Endothelial cell of umbilical vein (primary cell): ENCODE measurements around the gene ENKUR. TPM values are rescaled to one million over a fixed set of nuclear protein-coding genes. Genes with fewer than 3 reads are reported as not detected.
"Not testable (repeated sequence)": the region's sequence is repeated elsewhere in the genome, so short reads cannot be mapped to it uniquely, and the experiment has no call there.

ENCODE experiments used
- BruUV-seq: library from RNA; stranded (reverse); fragments of 400-500 nt; replicated peaks from 2 replicates; lab custom pipeline; 2021; lab: Mats Ljungman, UMichigan
- CTCF ChIA-PET: fragments of 300-600, 350-600 bp; sonication (Branson Sonifier 250); formaldehyde crosslinking; loops from one replicate; lab custom pipeline; 2021; ENCODE audit warnings: antibody characterized with exemption, inconsistent platforms; lab: Charles Lee
- POLR2A ChIA-PET: fragments of 300-600, 350-600 bp; sonication (Branson Sonifier 250); formaldehyde crosslinking; loops from one replicate; lab custom pipeline; 2021; ENCODE audit warnings: antibody characterized with exemption, inconsistent platforms; lab: Charles Lee
- DNase-seq: peaks from one replicate; pipeline ENCODE4 v3.0.0-alpha.2; 2011; ENCODE audit warnings: low read depth, low spot score
- FAIRE-seq: peaks from 2 replicates; lab custom pipeline; 2011; peaks lifted over from hg19 to GRCh38; lab: Jason Lieb, UNC
- H2AFZ ChIP-seq: 2 replicates; pipeline ENCODE4 v1.6.0; 2012; ENCODE audit warnings: low read depth, low read length, control low read depth, inconsistent platforms
- H3K27ac ChIP-seq: 2 replicates; pipeline ENCODE4 v1.5.1; 2011; ENCODE audit warnings: low read depth, mild to moderate bottlenecking, control low read depth, low read length, moderate library complexity; ENCODE audit not compliant: insufficient read depth
- H3K27me3 ChIP-seq, 2 experiments: 2 replicates each; pipeline versions ENCODE4 v1.6.0 to v1.6.1; 2011; ENCODE audit warnings: low read length in 2 of 2, mixed read lengths in 1 of 2; ENCODE audit not compliant: control insufficient read depth in 2 of 2, insufficient read depth in 2 of 2
- H3K36me3 ChIP-seq, 2 experiments: 2 replicates in 1 of 2; 3 replicates in 1 of 2; pipeline ENCODE4 v1.5.1; 2011; ENCODE audit warnings: low read length in 2 of 2, mild to moderate bottlenecking in 1 of 2, moderate library complexity in 1 of 2; ENCODE audit not compliant: control insufficient read depth in 2 of 2, insufficient read depth in 2 of 2; ENCODE audit errors: extremely low read depth in 1 of 2
- H3K4me1 ChIP-seq: 3 replicates; pipeline ENCODE4 v1.5.1; 2011; ENCODE audit warnings: mild to moderate bottlenecking, low read length; ENCODE audit not compliant: control insufficient read depth, insufficient read depth; ENCODE audit errors: extremely low read depth
- H3K4me2 ChIP-seq: 2 replicates; pipeline ENCODE4 v1.6.1; 2011; ENCODE audit warnings: low read length, control low read depth, mixed read lengths; ENCODE audit not compliant: insufficient read depth
- H3K4me3 ChIP-seq, 3 experiments: fragments of 200-600 bp in 1 of 3; sonication (generic), shearing (Covaris generic) in 1 of 3; replicated peaks in 1 of 3; 2 replicates each; pipeline ENCODE4 v1.5.1; 2011 to 2016; ENCODE audit warnings: control low read depth in 3 of 3, low read length in 3 of 3, mild to moderate bottlenecking in 2 of 3, inconsistent platforms in 1 of 3, low read depth in 1 of 3, moderate library complexity in 1 of 3; ENCODE audit not compliant: insufficient read depth in 1 of 3
- H3K79me2 ChIP-seq: 2 replicates; pipeline ENCODE4 v1.6.0; 2012; ENCODE audit warnings: low read length, inconsistent platforms; ENCODE audit not compliant: control insufficient read depth, insufficient read depth
- H3K9ac ChIP-seq: replicated peaks from 2 replicates; pipeline ENCODE3; 2011; ENCODE audit warnings: low read length, control low read depth; ENCODE audit not compliant: insufficient read depth; ENCODE audit errors: extremely low read depth
- H3K9me1 ChIP-seq: replicated peaks from 3 replicates; pipeline ENCODE4 v1.6.0; 2011; ENCODE audit warnings: mild to moderate bottlenecking, low read length; ENCODE audit not compliant: control insufficient read depth, insufficient read depth; ENCODE audit errors: extremely low read depth
- H3K9me3 ChIP-seq: replicated peaks from 2 replicates; pipeline ENCODE4 v1.5.1; 2012; ENCODE audit warnings: low read length, inconsistent platforms; ENCODE audit not compliant: control insufficient read depth, insufficient read depth
- H4K20me1 ChIP-seq: replicated peaks from 2 replicates; pipeline ENCODE3; 2011; ENCODE audit warnings: mild to moderate bottlenecking, low read length; ENCODE audit not compliant: control insufficient read depth, insufficient read depth; ENCODE audit errors: extremely low read depth
- CTCF ChIP-seq, 2 donors: IDR thresholded peaks; 1 replicate in 1 of 2; 2 replicates in 1 of 2; pipeline ENCODE4 v1.5.1; 2011; ENCODE audit warnings: low read length in 2 of 2, mild to moderate bottlenecking in 2 of 2, moderate library complexity in 2 of 2, control low read depth in 1 of 2, inconsistent platforms in 1 of 2, low read depth in 1 of 2; ENCODE audit not compliant: insufficient read depth in 1 of 2; ENCODE audit errors: extremely low read depth in 1 of 2
- EZH2 ChIP-seq: IDR thresholded peaks from 2 replicates; pipeline ENCODE4 v1.6.1; 2012; ENCODE audit warnings: borderline replicate concordance, low read depth, mild to moderate bottlenecking, moderate library complexity, low read length, inconsistent platforms; ENCODE audit not compliant: severe bottlenecking
- FOS ChIP-seq: IDR thresholded peaks from 2 replicates; pipeline ENCODE4 v1.6.1; 2011; ENCODE audit warnings: mild to moderate bottlenecking, low read length, moderate library complexity, borderline replicate concordance; ENCODE audit not compliant: insufficient read depth
- GATA2 ChIP-seq: IDR thresholded peaks from 2 replicates; pipeline ENCODE4 v1.7.0; 2011; ENCODE audit warnings: low read depth, mild to moderate bottlenecking, moderate library complexity, mixed read lengths, low read length; ENCODE audit not compliant: insufficient read length, insufficient read depth
- JUN ChIP-seq: IDR thresholded peaks from 2 replicates; pipeline ENCODE4 v1.6.1; 2011; ENCODE audit warnings: borderline replicate concordance, low read depth; ENCODE audit not compliant: insufficient read length, insufficient read depth
- MYC ChIP-seq: IDR thresholded peaks from one replicate; pipeline ENCODE4 v1.6.1; 2011; ENCODE audit warnings: mild to moderate bottlenecking, low read depth, low read length
- POLR2A ChIP-seq: IDR thresholded peaks from 2 replicates; pipeline ENCODE4 v1.6.1; 2012; ENCODE audit warnings: low read depth, mild to moderate bottlenecking, control low read depth, low read length
- POLR2AphosphoS5 ChIP-seq: IDR thresholded peaks from 2 replicates; pipeline ENCODE4 v1.6.1; 2012; ENCODE audit warnings: low read depth, mild to moderate bottlenecking, control low read depth, low read length, moderate library complexity; ENCODE audit not compliant: insufficient read depth
- dilution Hi-C: fragments of 300-500 bp; cut with MboI; formaldehyde crosslinking; loops from one replicate; pipeline ENCODE4 v1.15.0; 2019; ENCODE audit warnings: low sequenced_read_pairs; ENCODE audit not compliant: extremely low pct_ligation_motif_present
- intact Hi-C: fragments of 100-400 bp; cut with micrococcal nuclease; formaldehyde crosslinking; loops from one replicate; pipeline ENCODE4 v1.10.0; 2022
- polyA plus RNA-seq, 4 experiments: library from polyadenylated mRNA; depleted of rRNA in 3 of 4; stranded (reverse) in 3 of 4; unstranded in 1 of 4; fragments of >200 nt; gene quantifications; 2 replicates each; pipeline versions ENCODE4 v1.2.1 to v1.2.3, GENCODE V29; 2011 to 2012; ENCODE audit warnings: missing spikeins in 1 of 4
- total RNA-seq: library from RNA; stranded (reverse); gene quantifications from 2 replicates; pipeline ENCODE4 v1.2.3, GENCODE V29; 2021
- TF ChIP-seq, protein P1 (sequence below): IDR thresholded peaks from 2 replicates; pipeline ENCODE4 v1.6.1; 2011; ENCODE audit not compliant: insufficient read depth, insufficient read length

ENKUR gene
- total and polyA plus RNA-seq, 2 donors (not counting 3 experiments of a cell fraction or from before 2014, with no cell fraction given): 0.07 to 0.35 TPM

- no peak overlapping the region for H3K4me2 ChIP-seq
- intact Hi-C loops: no loop called here
Observed at GRCh38 chr10:24969841-24970281, 46.1 kb downstream of the ENKUR start.

DNA sequence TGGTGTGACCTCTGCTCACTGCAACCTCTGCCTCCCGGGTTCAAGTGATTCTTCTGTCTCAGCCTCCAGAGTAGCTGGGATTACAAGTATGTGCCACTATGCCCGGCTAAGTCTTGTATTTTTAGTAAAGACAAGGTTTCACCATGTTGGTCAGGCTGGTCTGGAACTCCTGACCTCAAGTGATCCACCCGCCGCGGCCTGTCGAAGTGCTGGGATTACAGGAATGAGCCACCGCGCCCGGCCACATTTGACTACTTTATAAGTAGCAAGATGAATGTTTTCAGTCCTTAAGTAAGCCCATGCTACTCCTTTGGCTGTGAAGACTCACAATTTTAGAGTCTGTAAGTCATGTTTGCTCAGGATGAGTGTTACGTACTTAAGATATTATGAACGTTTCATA, 47.0 kb downstream of the ENKUR start:
- H2AFZ ChIP-seq, H3K79me2 ChIP-seq, H3K36me3 ChIP-seq, H3K4me3 ChIP-seq, H3K4me1 ChIP-seq, H4K20me1 ChIP-seq, intact Hi-C loops, H3K9me1 ChIP-seq, FAIRE-seq, H3K9me3 ChIP-seq, BruUV-seq, H3K4me2 ChIP-seq, H3K27me3 ChIP-seq, dilution Hi-C loops, POLR2A ChIA-PET, H3K27ac ChIP-seq, DNase-seq, H3K9ac ChIP-seq: not testable (repeated sequence)
- CTCF ChIA-PET: interaction anchor here (1.0 to 1.5 kb wide), 5 partner anchors 12 to 351 kb away, joined by 3 to 6 read pairs (median 3); no protein-coding TSS in a partner anchor

More at GRCh38 chr10:24969841-24970281, 46.1 kb downstream of the ENKUR start:
- no peak overlapping the region for H2AFZ ChIP-seq
- H3K4me1 ChIP-seq: no peaks in the 10 kb centered on the region
- H3K4me3 ChIP-seq: no peak overlapping the region
- no peaks in the 10 kb centered on the region for H4K20me1 ChIP-seq
- no peak for FAIRE-seq
- H3K9ac ChIP-seq: no peak overlapping the region
- DNase-seq: no peak
- CTCF ChIA-PET: interaction anchor here (1.0 to 1.5 kb wide), 5 partner anchors 11 to 352 kb away, joined by 3 to 6 read pairs (median 3); no protein-coding TSS in a partner anchor
- no peak overlapping the region for H3K27ac ChIP-seq
- no peaks in the 10 kb centered on the region for H3K36me3 ChIP-seq
- no peaks in the 10 kb centered on the region for H3K9me3 ChIP-seq
- POLR2A ChIA-PET: no interaction called here
- TF ChIP-seq EZH2 (no peak), FOS (no peak), CTCF (IDR thresholded peaks at IDR 0.05; ENCODE audit: extremely low read depth in 1 of 2, insufficient read depth in 1 of 2, low read depth in 1 of 2, low read length in 2 of 2) (no peak), JUN (no peak), POLR2AphosphoS5 (no peak), GATA2 (no peak), POLR2A (no peak), MYC (no peak)
- TF ChIP-seq, protein P1, sequence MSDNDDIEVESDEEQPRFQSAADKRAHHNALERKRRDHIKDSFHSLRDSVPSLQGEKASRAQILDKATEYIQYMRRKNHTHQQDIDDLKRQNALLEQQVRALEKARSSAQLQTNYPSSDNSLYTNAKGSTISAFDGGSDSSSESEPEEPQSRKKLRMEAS: no peak
- no peaks in the 10 kb centered on the region for H3K27me3 ChIP-seq
- no peaks in the 10 kb centered on the region for H3K9me1 ChIP-seq
- no TSS peak for BruUV-seq
- dilution Hi-C loops: no loop called here
- no peaks in the 10 kb centered on the region for H3K79me2 ChIP-seq
